ENCODE measurements around the gene TIMP1.

TIMP1 gene

DNA sequence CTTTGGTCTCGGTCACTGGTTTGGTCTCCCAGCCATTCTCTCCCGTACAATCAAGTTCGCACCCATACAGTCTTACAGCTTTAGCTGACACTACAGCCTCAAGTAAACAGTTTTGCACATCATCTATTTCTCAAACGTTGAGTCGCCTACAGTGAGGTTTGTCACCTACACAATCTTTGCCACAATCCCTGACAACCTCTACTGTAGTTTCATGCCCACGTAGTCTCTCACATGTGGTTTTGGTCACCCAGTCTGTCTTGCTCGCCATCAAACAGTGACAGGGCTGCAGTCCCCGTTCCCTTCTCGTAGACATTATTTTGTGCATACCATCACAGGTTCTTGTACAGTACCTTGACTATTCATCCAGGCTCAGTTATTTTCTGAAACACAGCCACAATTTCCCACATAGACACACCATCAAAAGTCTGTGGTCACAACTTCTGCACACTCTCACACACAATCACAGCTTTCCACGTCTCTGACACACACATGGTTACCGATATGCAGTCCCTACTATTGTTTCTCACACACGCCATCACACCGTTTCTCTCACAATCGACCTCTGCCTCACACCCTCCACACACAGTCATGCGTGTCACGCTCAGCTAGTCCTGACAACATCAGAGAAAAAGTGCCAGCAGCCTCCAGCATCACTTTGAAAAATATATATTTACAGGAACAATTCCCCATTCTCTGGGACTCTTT, 52.8 kb downstream of the TIMP1 start:
- DNase-seq (ENCODE audit: low read depth) = no peak
